ENCODE results near the gene PLAC8L1.

Gene PLAC8L1

DNA sequence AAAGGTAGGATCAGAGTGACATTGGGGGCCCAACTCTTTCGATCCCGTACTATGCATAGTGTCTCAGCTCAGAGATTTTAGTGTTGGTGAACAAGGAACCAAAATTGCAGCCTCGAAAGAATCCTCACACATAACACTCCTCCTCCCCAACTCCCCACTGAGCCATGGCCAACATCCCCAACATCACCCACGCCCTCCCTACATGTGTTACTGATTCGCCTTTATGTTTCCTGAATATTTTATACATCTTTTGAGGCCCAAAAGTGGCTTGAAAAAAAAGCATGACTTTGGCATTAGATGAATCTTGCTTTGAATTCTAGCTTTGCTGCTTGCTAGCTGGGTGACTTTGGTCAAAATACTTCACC is 45.2 kb downstream of the PLAC8L1 start:
- no peak overlapping the region for H3K4me3 ChIP-seq (ENCODE audit: low read depth, low read length)
- no peaks in the 10 kb centered on the region for H3K4me1 ChIP-seq
- TF ChIP-seq, protein P1, sequence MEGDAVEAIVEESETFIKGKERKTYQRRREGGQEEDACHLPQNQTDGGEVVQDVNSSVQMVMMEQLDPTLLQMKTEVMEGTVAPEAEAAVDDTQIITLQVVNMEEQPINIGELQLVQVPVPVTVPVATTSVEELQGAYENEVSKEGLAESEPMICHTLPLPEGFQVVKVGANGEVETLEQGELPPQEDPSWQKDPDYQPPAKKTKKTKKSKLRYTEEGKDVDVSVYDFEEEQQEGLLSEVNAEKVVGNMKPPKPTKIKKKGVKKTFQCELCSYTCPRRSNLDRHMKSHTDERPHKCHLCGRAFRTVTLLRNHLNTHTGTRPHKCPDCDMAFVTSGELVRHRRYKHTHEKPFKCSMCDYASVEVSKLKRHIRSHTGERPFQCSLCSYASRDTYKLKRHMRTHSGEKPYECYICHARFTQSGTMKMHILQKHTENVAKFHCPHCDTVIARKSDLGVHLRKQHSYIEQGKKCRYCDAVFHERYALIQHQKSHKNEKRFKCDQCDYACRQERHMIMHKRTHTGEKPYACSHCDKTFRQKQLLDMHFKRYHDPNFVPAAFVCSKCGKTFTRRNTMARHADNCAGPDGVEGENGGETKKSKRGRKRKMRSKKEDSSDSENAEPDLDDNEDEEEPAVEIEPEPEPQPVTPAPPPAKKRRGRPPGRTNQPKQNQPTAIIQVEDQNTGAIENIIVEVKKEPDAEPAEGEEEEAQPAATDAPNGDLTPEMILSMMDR (IDR thresholded peaks at IDR 0.05): no peak
- H3K9me3 ChIP-seq (ENCODE audit: control insufficient read depth, low read length): no peaks in the 10 kb centered on the region
- H2AFZ ChIP-seq: no peak overlapping the region
- no peak overlapping the region for H3K9ac ChIP-seq
- H3K27me3 ChIP-seq (ENCODE audit: control insufficient read depth, insufficient read depth, low read length): no peaks in the 10 kb centered on the region
- no peak overlapping the region for H3K27ac ChIP-seq
- H3K79me2 ChIP-seq: no peaks in the 10 kb centered on the region
- no peaks in the 10 kb centered on the region for H3K36me3 ChIP-seq (ENCODE audit: control insufficient read depth, insufficient read depth, low read length)
- H3K4me2 ChIP-seq (ENCODE audit: low read length): no peak overlapping the region

DNA sequence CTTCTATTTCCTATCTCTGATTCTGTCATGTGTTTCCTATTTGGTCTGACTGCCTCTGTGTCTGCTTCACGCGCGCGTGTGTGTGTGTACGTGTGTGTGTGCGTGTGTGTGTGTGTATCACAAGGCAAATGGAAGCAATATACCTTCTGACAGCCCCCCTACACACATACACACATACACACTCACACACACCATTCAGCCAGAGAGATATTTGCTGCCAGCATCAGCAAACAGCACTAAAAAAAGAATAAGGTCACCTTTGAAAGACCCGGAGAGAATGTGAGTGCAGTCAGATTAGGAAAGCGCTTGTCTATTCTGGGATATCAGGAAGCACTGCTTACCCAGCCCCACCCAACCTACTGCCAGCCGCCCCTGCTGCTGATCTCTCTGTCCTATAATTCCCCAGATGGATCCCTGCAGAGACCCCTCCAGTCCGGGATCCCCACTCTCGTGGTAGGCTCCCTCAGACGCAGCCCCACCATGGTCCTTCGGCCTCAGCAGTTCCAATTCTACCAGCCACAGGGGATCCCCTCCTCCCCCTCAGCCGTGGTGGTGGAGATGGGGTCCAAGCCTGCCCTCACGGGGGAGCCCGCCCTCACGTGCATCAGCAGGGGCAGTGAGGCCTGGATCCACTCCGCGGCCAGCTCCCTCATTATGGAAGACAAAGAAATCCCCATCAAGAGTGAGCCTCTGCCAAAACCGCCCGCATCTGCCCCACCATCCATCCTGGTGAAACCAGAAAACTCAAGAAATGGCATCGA is 45.7 kb downstream of the PLAC8L1 start:
- H3K4me3 ChIP-seq (ENCODE audit: low read depth, low read length): no peak overlapping the region

DNA sequence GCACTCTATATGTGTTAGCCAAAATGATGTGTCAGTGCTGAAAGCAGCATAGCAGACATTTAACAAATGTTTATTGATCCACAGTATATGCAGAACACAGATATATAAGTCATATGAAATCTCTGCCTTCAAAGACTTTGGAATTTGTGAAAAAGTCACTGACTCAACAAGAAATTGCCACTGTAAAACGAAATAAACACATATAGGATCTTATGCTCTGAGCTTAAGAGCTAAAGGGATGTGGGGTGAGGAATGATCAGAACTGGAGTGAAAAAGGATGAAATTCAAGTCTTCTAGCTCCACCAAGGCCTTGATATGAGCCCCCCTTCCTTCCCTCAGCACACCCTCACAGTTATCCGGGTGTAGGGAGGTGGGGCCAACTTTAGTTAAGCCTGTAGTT is 49.9 kb downstream of the PLAC8L1 start:
- Histone ChIP-seq H3K27ac (no peak overlapping the region), H2AFZ (no peak overlapping the region), H3K4me3 (ENCODE audit: low read depth, low read length) (no peak overlapping the region), H3K27me3 (ENCODE audit: control insufficient read depth, insufficient read depth, low read length) (no peaks in the 10 kb centered on the region), H3K4me2 (ENCODE audit: low read length) (no peak overlapping the region), H3K4me1 (no peaks in the 10 kb centered on the region), H3K9me3 (ENCODE audit: control insufficient read depth, low read length) (no peaks in the 10 kb centered on the region), H3K9ac (no peak overlapping the region), H3K36me3 (ENCODE audit: control insufficient read depth, insufficient read depth, low read length) (peaks cover 4% of the 10 kb centered on the region), H3K79me2 (no peaks in the 10 kb centered on the region)
- TF ChIP-seq, protein P1 (IDR thresholded peaks at IDR 0.05): no peak

More for the DNA sequence above, 45.7 kb downstream of the PLAC8L1 start:
- no peaks in the 10 kb centered on the region for H3K4me1 ChIP-seq
- no peaks in the 10 kb centered on the region for H3K79me2 ChIP-seq
- no peaks in the 10 kb centered on the region for H3K36me3 ChIP-seq (ENCODE audit: control insufficient read depth, insufficient read depth, low read length)
- no peak overlapping the region for H3K4me2 ChIP-seq (ENCODE audit: low read length)
- H3K9me3 ChIP-seq (ENCODE audit: control insufficient read depth, low read length): no peaks in the 10 kb centered on the region
- no peak overlapping the region for H3K27ac ChIP-seq
- H3K27me3 ChIP-seq (ENCODE audit: control insufficient read depth, insufficient read depth, low read length): no peaks in the 10 kb centered on the region
- TF ChIP-seq, protein P1 (IDR thresholded peaks at IDR 0.05): no peak
- H3K9ac ChIP-seq: no peak overlapping the region
- no peak overlapping the region for H2AFZ ChIP-seq

DNA sequence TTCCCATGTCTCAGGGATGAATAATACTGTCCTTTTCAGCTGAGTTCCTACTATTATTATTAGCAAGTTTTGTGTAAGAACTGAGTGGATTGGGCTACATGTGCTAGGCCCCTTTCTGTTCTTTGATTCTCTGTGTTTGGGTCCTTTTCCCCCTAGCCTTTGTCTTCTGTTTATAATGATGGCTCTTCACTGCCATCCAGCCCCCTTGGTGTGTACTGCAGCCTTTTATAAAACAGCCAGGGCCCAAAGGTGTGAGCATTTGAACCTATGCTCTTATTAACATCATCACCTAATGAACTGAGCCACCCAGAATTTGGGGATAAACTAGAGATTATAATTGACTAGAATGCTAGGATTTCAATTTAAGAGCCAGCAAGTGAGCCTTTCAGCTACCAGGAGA is 52.6 kb downstream of the PLAC8L1 start:
- no peaks in the 10 kb centered on the region for H3K27me3 ChIP-seq (ENCODE audit: control insufficient read depth, insufficient read depth, low read length)
- no peaks in the 10 kb centered on the region for H3K9me3 ChIP-seq (ENCODE audit: control insufficient read depth, low read length)
- no peak overlapping the region for H3K4me3 ChIP-seq (ENCODE audit: low read depth, low read length)
- no peak overlapping the region for H3K27ac ChIP-seq
- TF ChIP-seq, protein P1 (IDR thresholded peaks at IDR 0.05): no peak
- H3K4me2 ChIP-seq (ENCODE audit: low read length): no peak overlapping the region
- H3K36me3 ChIP-seq (ENCODE audit: control insufficient read depth, insufficient read depth, low read length): peaks cover 4% of the 10 kb centered on the region
- H3K4me1 ChIP-seq: no peaks in the 10 kb centered on the region
- no peak overlapping the region for H3K9ac ChIP-seq
- no peak overlapping the region for H2AFZ ChIP-seq
- no peaks in the 10 kb centered on the region for H3K79me2 ChIP-seq

DNA sequence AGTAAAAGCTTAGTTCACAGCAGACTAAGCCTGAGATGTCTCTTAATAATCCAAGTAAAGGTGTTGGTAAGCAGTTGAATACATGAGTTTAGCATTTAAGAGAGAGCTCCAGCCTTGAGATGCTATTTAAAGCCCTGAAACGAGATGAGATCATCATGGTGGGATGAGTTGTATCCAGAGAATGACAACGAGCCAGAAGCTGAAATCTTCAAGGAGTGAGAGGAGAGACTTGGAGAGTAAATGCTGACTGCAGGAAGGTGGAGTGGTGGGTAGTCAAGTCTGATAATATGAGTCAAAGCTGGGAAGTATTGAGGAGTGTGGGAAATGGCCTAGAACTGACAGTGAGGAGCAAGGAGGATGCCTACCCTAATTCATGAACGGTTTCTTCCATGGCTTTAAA is 53.7 kb downstream of the PLAC8L1 start:
- Histone ChIP-seq H3K9ac (no peak overlapping the region), H3K79me2 (no peaks in the 10 kb centered on the region), H3K4me3 (ENCODE audit: low read depth, low read length) (no peak overlapping the region), H3K4me2 (ENCODE audit: low read length) (no peak overlapping the region), H3K27me3 (ENCODE audit: control insufficient read depth, insufficient read depth, low read length) (no peaks in the 10 kb centered on the region), H3K36me3 (ENCODE audit: control insufficient read depth, insufficient read depth, low read length) (peaks cover 4% of the 10 kb centered on the region), H3K27ac (no peak overlapping the region), H3K9me3 (ENCODE audit: control insufficient read depth, low read length) (no peaks in the 10 kb centered on the region), H2AFZ (no peak overlapping the region), H3K4me1 (no peaks in the 10 kb centered on the region)
- TF ChIP-seq, protein P1 (IDR thresholded peaks at IDR 0.05): no peak

Measured in parathyroid adenoma (tissue), 2 donors.